ENCODE measurements around the gene ERCC6L2.

Gene ERCC6L2

DNA sequence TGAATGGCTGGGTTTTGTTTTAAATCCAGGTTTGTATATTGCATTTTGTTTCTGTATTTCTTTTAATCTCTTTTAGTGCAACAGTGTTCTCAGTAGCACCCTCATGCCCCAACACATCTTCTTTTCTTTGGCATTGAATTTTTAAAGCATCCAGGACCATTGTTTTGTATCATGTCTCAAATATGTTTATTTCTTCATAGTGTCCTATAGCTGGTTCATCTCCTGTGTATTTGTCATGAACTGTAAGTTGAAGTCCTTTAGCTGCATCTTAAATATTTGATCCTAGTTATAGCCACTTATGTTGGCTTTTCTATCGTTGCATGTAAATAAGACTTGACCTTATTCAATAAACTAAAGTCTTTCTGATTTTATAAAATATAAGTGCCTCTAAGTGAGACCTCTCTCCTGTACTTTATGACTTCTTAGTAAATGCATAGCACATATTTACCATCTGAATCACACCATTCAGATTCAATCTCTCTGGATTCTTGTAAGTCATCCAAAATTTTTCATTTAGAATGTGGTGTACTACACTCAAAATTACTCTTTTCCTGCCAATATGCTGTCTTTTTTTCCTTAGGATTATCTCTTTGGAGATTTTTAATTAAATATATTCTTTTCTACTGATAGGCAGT is 21.0 kb upstream of the ERCC6L2 start:
- DNase-seq (ENCODE audit: low read depth, low spot score) = no peak
- TF ChIP-seq POLR2AphosphoS5 (IDR thresholded peaks at IDR 0.05; ENCODE audit: borderline replicate concordance, low read depth, low read length) (no peak), EZH2 (IDR thresholded peaks at IDR 0.05) (no peak), FOXP2 (optimal IDR thresholded peaks at IDR 0.05; ENCODE audit: control extremely low read depth, extremely low read length, insufficient read depth) (no peak)

DNA sequence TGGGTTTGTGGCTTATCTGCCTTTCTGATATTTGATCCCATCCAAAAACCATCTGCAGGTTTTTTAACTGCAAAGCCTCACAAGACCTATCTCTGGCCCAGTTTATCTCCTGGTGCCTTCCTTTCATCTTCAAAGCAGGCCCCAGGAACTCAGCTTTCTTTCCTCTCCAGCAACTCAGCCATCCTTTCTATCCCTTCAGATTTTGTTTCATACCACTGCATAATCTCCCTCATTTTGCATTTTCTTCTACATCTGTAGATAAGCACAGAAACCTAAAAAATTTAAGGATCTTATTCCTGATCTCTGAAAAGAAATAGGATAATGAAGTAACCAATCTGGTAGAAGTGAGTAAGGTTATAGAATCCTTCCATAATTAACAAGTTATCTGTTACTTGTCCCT is 19.5 kb upstream of the ERCC6L2 start:
- TF ChIP-seq EZH2 (IDR thresholded peaks at IDR 0.05) (no peak), POLR2AphosphoS5 (IDR thresholded peaks at IDR 0.05; ENCODE audit: borderline replicate concordance, low read depth, low read length) (no peak), FOXP2 (optimal IDR thresholded peaks at IDR 0.05; ENCODE audit: control extremely low read depth, extremely low read length, insufficient read depth) (no peak)
- no peak for DNase-seq (ENCODE audit: low read depth, low spot score)
- no peak overlapping the region for H3K9ac ChIP-seq (ENCODE audit: insufficient read length)
- no peaks in the 10 kb centered on the region for H3K9me3 ChIP-seq (ENCODE audit: low read depth, low read length)
- no peak overlapping the region for H3K4me3 ChIP-seq
- H3K36me3 ChIP-seq (ENCODE audit: insufficient read depth, low read length) = no peaks in the 10 kb centered on the region
- no peak overlapping the region for H3K27ac ChIP-seq

More for the DNA sequence above, 21.0 kb upstream of the ERCC6L2 start:
- H3K4me3 ChIP-seq = no peak overlapping the region
- H3K9ac ChIP-seq (ENCODE audit: insufficient read length) = no peak overlapping the region
- H3K27ac ChIP-seq = no peak overlapping the region
- H3K36me3 ChIP-seq (ENCODE audit: insufficient read depth, low read length) = no peaks in the 10 kb centered on the region
- H3K9me3 ChIP-seq (ENCODE audit: low read depth, low read length) = no peaks in the 10 kb centered on the region

DNA sequence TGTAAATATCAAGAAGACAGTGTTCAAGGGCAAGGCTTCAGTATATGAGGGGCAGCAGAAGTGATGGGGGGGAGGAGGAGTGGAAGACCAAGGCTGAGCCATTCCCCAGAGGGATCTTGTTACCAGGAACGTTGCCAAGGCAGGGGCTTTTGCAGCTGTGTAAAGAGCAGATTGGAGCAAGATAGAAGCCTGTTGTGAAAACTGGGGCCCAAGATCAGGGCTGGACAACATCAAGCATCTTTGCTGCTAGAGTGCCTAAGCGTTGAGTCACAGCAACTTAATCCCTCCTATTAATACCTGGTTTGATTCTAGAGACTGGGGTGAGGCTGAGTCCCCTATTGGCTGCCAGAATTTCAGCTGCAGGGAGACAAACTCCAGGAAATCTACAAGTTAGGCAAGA is 18.4 kb upstream of the ERCC6L2 start:
- no peaks in the 10 kb centered on the region for H3K9me3 ChIP-seq (ENCODE audit: low read depth, low read length)
- no peak overlapping the region for H3K9ac ChIP-seq (ENCODE audit: insufficient read length)
- H3K4me3 ChIP-seq = no peak overlapping the region
- TF ChIP-seq EZH2 (IDR thresholded peaks at IDR 0.05) = no peak
- TF ChIP-seq POLR2AphosphoS5 (IDR thresholded peaks at IDR 0.05; ENCODE audit: borderline replicate concordance, low read depth, low read length) = no peak
- no peak for TF ChIP-seq FOXP2 (optimal IDR thresholded peaks at IDR 0.05; ENCODE audit: control extremely low read depth, extremely low read length, insufficient read depth)
- H3K36me3 ChIP-seq (ENCODE audit: insufficient read depth, low read length) = no peaks in the 10 kb centered on the region
- H3K27ac ChIP-seq = no peak overlapping the region
- DNase-seq (ENCODE audit: low read depth, low spot score) = no peak

DNA sequence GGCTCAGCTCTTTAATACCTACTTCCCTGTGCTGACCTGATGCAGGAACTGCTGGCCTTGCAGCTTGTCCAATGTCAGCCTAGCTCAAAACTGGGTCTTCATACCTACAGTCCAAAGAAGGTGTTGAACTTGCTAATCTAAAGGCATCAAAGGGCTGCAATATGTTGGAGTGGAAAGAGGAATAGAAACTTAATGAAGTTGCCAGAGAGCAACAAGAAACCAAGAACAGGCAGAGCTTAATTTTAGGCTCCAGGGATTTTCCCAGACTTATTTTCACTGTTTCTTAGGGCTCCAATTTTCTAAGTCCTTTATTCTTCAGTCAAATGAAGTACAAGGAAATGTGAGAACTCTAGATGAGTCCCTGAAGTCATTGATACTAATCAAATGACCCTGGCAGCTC is 17.6 kb upstream of the ERCC6L2 start:
- Histone ChIP-seq H3K36me3 (ENCODE audit: insufficient read depth, low read length) (no peaks in the 10 kb centered on the region), H3K4me3 (no peak overlapping the region), H3K9ac (ENCODE audit: insufficient read length) (no peak overlapping the region), H3K27ac (no peak overlapping the region), H3K9me3 (ENCODE audit: low read depth, low read length) (no peaks in the 10 kb centered on the region)
- DNase-seq (ENCODE audit: low read depth, low spot score) = no peak
- TF ChIP-seq FOXP2 (optimal IDR thresholded peaks at IDR 0.05; ENCODE audit: control extremely low read depth, extremely low read length, insufficient read depth) (no peak), EZH2 (IDR thresholded peaks at IDR 0.05) (no peak), POLR2AphosphoS5 (IDR thresholded peaks at IDR 0.05; ENCODE audit: borderline replicate concordance, low read depth, low read length) (no peak)

DNA sequence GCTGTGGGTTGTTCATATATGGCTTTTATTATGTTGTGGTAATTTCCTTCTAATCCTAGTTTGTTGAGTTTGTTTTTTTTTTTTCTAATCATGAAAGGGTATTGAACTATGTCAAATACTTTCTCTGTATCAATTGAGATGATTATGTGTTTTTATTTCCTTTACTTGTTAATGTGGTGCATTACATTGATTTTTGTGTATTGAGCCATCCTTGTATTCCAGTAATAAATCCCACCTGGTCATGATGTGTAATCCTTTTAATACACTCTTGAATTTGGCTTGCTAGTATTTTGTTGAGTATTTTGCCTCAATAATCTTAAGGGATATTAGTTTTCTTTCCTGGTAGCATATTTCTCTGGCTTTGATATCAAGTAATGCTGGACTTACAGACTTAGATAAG is 13.1 kb upstream of the ERCC6L2 start:
- H3K4me3 ChIP-seq = no peak overlapping the region
- no peaks in the 10 kb centered on the region for H3K36me3 ChIP-seq (ENCODE audit: insufficient read depth, low read length)
- H3K27ac ChIP-seq = no peak overlapping the region
- H3K9ac ChIP-seq (ENCODE audit: insufficient read length) = no peak overlapping the region
- no peak for DNase-seq (ENCODE audit: low read depth, low spot score)
- no peak for TF ChIP-seq FOXP2 (optimal IDR thresholded peaks at IDR 0.05; ENCODE audit: control extremely low read depth, extremely low read length, insufficient read depth)
- no peak for TF ChIP-seq POLR2AphosphoS5 (IDR thresholded peaks at IDR 0.05; ENCODE audit: borderline replicate concordance, low read depth, low read length)
- no peak for TF ChIP-seq EZH2 (IDR thresholded peaks at IDR 0.05)
- H3K9me3 ChIP-seq (ENCODE audit: low read depth, low read length) = no peaks in the 10 kb centered on the region; the same call in 1 of the 2 replicates

DNA sequence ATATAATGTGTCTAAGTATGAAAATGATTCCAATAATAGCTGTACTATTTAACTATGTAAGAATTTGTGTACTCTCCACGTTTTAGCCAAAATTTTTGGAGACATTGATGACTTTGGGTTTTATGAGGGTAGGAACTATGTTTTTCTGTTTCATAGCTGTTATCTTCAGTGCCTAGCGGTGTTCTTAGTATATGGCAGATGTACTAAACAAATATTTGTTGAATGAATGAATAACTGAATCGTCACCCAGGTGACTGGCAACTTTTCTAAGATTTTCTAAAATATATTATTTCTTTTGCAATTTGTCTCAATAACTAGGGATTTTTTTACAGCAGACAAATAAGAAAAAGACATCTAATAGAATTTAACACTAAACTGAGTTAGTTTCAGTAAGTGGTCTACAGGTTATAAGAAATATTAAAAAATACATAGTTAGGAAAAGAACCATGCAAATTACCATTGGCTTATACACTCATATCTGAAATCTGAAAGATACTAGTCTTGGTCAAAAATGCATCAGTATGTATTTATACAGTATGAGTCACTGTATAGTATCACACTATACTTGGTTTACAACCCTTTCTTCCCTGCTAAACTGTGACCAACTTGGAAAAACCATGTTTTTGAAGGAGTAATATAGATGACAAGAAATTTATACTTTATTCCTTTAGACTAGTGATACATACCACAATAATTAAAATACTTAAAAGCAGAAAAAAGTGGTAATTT is 10.5 kb upstream of the ERCC6L2 start:
- Histone ChIP-seq H3K9ac (ENCODE audit: insufficient read length) (no peak overlapping the region), H3K36me3 (ENCODE audit: insufficient read depth, low read length) (no peaks in the 10 kb centered on the region), H3K4me3 (no peak overlapping the region), H3K9me3 (ENCODE audit: low read depth, low read length) (no peaks in the 10 kb centered on the region; the same call in 1 of the 2 replicates), H3K27ac (no peak overlapping the region)
- no peak for DNase-seq (ENCODE audit: low read depth, low spot score)
- TF ChIP-seq POLR2AphosphoS5 (IDR thresholded peaks at IDR 0.05; ENCODE audit: borderline replicate concordance, low read depth, low read length) = no peak
- TF ChIP-seq FOXP2 (optimal IDR thresholded peaks at IDR 0.05; ENCODE audit: control extremely low read depth, extremely low read length, insufficient read depth) = no peak
- TF ChIP-seq EZH2 (IDR thresholded peaks at IDR 0.05) = no peak

DNA sequence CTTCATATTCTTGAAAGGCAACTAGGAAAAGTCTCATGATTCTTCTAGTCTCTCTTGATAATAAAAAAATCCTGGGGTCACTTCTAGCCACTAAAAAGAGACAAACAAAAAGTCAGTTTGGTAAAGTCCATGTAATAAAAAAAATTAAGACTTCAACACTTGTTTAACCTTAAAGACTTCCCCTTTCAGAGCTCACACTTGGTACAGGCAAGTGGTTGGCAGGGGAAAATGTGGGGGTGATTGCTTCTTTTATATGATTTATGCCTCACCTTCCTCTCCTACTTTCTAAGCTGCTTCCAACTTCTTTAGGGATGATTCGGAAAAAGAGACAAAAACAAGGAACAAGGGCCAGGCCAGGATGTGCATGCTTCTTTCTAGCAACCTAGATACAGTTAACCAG is 5.1 kb upstream of the ERCC6L2 start:
- DNase-seq (ENCODE audit: low read depth, low spot score) = no peak
- Histone ChIP-seq H3K27ac (no peak overlapping the region), H3K36me3 (ENCODE audit: insufficient read depth, low read length) (0 out of 2 replicates have a peak, but pooled peaks cover 6% of the 10 kb centered on the region), H3K4me3 (no peak overlapping the region), H3K9ac (ENCODE audit: insufficient read length) (no peak overlapping the region), H3K9me3 (ENCODE audit: low read depth, low read length) (no peaks in the 10 kb centered on the region)
- TF ChIP-seq FOXP2 (optimal IDR thresholded peaks at IDR 0.05; ENCODE audit: control extremely low read depth, extremely low read length, insufficient read depth) (no peak), POLR2AphosphoS5 (IDR thresholded peaks at IDR 0.05; ENCODE audit: borderline replicate concordance, low read depth, low read length) (no peak), EZH2 (IDR thresholded peaks at IDR 0.05) (no peak)

DNA sequence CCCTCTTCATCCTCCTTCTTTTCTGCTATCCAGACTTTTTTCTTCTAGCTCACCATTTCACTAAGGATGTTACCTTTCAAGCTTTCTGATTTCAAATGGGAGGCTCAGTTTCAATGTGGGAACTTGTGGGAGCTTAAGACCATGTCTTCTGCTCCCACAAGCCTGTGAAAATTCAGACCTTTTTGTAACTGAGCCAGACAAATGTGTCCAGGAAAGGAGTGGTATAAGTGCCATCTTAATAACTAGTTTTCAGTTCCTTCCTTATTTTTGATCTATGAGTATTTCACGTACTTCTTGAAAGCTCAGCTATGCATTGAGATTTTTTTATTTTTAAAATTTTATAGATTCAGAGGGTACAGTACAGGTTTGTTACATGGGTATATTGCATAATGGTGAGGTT is 4.6 kb upstream of the ERCC6L2 start:
- no peak for DNase-seq (ENCODE audit: low read depth, low spot score)
- no peak overlapping the region for H3K27ac ChIP-seq
- TF ChIP-seq FOXP2 (optimal IDR thresholded peaks at IDR 0.05; ENCODE audit: control extremely low read depth, extremely low read length, insufficient read depth) = no peak
- no peak for TF ChIP-seq POLR2AphosphoS5 (IDR thresholded peaks at IDR 0.05; ENCODE audit: borderline replicate concordance, low read depth, low read length)
- no peak for TF ChIP-seq EZH2 (IDR thresholded peaks at IDR 0.05)
- H3K4me3 ChIP-seq = no peak overlapping the region
- H3K9ac ChIP-seq (ENCODE audit: insufficient read length) = no peak overlapping the region
- H3K9me3 ChIP-seq (ENCODE audit: low read depth, low read length) = no peaks in the 10 kb centered on the region
- H3K36me3 ChIP-seq (ENCODE audit: insufficient read depth, low read length) = 0 out of 2 replicates have a peak, but pooled peaks cover 6% of the 10 kb centered on the region
